ENCODE results near the gene TRPM5.

The TRPM5 gene

GRCh38 chr11:2465202-2466068 lies 21.1 kb upstream of the TRPM5 start:
- DNase-seq (no peak), ATAC-seq (replicated peaks) (no peak)
- peaks cover 25 to 38% of the 10 kb centered on the region in 2 donors for H3K4me1 Mint-ChIP-seq (ENCODE audit: low read depth in 2 of 2)
- H3K27ac Mint-ChIP-seq = peak overlapping the region in 1 of 2 donors; percentile 41
- no peaks in the 10 kb centered on the region for H3K27me3 Mint-ChIP-seq
- H3K9me3 Mint-ChIP-seq = no peaks in the 10 kb centered on the region
- H3K4me3 Mint-ChIP-seq = peak overlapping the region; percentile 73
- H3K36me3 Mint-ChIP-seq (ENCODE audit: insufficient read depth) = peaks cover 4% of the 10 kb centered on the region

- Mint-ChIP-seq H3K27ac (peak overlapping the region in 1 of 2 donors; percentile 8), H3K9me3 (no peaks in the 10 kb centered on the region), H3K27me3 (no peaks in the 10 kb centered on the region), H3K4me3 (no peak overlapping the region), H3K4me1 (ENCODE audit: low read depth in 2 of 2) (peaks cover 25 to 38% of the 10 kb centered on the region in 2 donors), H3K36me3 (ENCODE audit: insufficient read depth) (peaks cover 4% of the 10 kb centered on the region)
- DNase-seq (no peak), ATAC-seq (replicated peaks) (no peak)
These were observed 20.3 kb upstream of the TRPM5 start for GRCh38 chr11:2464451-2465165.

- no peaks in the 10 kb centered on the region for H3K9me3 Mint-ChIP-seq
- peak overlapping the region in 1 of 2 donors; percentile 46 for H3K27ac Mint-ChIP-seq
- H3K4me1 Mint-ChIP-seq (ENCODE audit: low read depth in 2 of 2) = peaks cover 23 to 38% of the 10 kb centered on the region in 2 donors
- H3K27me3 Mint-ChIP-seq = no peaks in the 10 kb centered on the region
- peak overlapping the region in 1 of 2 donors; percentile 45 for H3K4me3 Mint-ChIP-seq
- peaks cover 4% of the 10 kb centered on the region for H3K36me3 Mint-ChIP-seq (ENCODE audit: insufficient read depth)
- ATAC-seq (replicated peaks) = no peak
- no peak for DNase-seq
These were observed 19.5 kb upstream of the TRPM5 start for GRCh38 chr11:2463766-2464277.

DNA sequence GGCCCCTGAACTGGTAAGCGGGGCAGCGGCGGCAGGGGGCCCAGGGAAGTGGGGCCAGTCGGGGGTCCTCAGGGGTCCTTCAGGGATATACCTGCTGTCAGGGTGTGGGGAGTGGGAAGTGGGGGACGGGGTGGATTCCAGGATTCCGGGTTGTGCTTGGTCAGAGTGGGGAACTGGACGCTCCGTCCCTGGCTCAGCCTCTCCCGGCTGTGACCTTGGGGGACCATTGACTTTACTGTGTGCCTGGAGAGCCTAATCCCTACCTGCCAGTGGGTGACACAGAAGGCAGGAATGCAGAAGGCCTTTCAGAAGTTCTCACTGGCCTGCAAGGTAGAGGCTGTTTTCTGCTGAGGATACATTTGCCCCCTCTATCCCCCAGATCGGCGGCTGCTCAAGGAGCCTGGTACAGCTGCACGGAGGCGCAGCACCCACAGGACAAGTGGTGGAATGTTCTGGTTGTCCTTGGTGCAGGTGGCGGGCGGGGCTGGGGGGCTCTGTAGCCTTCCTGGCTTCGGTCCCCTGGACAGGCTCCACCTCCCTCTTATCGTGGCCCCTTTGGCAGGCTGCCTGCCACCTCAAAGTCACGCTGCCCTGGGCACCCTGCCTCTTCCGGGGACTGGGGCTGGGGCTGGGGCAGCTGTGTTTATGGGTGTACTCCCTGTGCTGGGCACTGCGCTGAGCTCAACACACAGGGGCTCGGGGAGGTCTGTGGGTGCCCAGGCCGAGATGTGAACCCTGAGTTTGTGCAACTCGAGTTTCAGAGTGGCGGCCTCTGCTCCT lies 18.9 kb upstream of the TRPM5 start:
- no peaks in the 10 kb centered on the region for H3K27me3 Mint-ChIP-seq
- H3K27ac Mint-ChIP-seq = peak overlapping the region in 1 of 2 donors; percentile 46
- DNase-seq (no peak), ATAC-seq (replicated peaks) (peak; percentile 39)
- peaks cover 22 to 38% of the 10 kb centered on the region in 2 donors for H3K4me1 Mint-ChIP-seq (ENCODE audit: low read depth in 2 of 2)
- no peaks in the 10 kb centered on the region for H3K9me3 Mint-ChIP-seq
- H3K36me3 Mint-ChIP-seq (ENCODE audit: insufficient read depth) = peaks cover 4% of the 10 kb centered on the region
- peak overlapping the region in 1 of 2 donors; percentile 45 for H3K4me3 Mint-ChIP-seq

- Mint-ChIP-seq H3K36me3 (ENCODE audit: insufficient read depth) (peaks cover 3% of the 10 kb centered on the region), H3K27ac (no peak overlapping the region), H3K4me3 (no peak overlapping the region), H3K4me1 (ENCODE audit: low read depth in 2 of 2) (peaks cover 22 to 34% of the 10 kb centered on the region in 2 donors), H3K9me3 (no peaks in the 10 kb centered on the region), H3K27me3 (no peaks in the 10 kb centered on the region)
- DNase-seq (no peak), ATAC-seq (replicated peaks) (no peak)
These were observed 18.2 kb upstream of the TRPM5 start for GRCh38 chr11:2462543-2462985.

DNA sequence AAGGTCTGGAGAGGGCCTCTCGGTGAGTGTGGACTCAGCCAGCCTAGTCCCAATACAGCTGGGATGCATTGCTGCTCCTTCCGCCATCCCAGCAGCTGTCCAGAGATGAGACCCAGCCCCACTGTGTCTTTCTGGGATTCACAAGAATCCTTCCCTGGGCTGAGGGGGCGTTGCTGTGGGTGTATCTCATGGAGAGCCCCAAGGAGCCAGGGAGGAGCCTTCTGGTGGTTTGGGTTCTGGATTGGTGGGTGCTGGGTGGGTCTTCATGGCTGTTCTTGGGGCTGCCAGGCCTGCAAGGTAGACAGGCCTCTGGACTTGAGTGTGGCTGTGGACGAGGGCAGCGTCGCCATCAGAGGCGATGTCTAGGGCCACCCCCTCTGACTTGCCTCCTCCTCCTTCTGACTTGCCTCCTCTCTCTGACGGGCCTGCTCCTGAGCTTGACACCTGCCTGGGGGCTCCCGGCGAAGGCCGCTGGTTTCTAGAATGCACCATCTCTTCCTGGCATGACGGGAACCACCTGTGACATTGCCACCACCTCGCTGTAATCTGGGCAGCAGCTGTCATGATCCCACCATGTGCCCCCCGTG lies 17.7 kb upstream of the TRPM5 start:
- no peak for ATAC-seq (replicated peaks)
- no peak for DNase-seq
- Mint-ChIP-seq H3K27me3 (no peaks in the 10 kb centered on the region), H3K4me3 (no peak overlapping the region), H3K4me1 (ENCODE audit: low read depth in 2 of 2) (peaks cover 16 to 29% of the 10 kb centered on the region in 2 donors), H3K27ac (no peak overlapping the region), H3K9me3 (no peaks in the 10 kb centered on the region), H3K36me3 (ENCODE audit: insufficient read depth) (no peaks in the 10 kb centered on the region)

DNA sequence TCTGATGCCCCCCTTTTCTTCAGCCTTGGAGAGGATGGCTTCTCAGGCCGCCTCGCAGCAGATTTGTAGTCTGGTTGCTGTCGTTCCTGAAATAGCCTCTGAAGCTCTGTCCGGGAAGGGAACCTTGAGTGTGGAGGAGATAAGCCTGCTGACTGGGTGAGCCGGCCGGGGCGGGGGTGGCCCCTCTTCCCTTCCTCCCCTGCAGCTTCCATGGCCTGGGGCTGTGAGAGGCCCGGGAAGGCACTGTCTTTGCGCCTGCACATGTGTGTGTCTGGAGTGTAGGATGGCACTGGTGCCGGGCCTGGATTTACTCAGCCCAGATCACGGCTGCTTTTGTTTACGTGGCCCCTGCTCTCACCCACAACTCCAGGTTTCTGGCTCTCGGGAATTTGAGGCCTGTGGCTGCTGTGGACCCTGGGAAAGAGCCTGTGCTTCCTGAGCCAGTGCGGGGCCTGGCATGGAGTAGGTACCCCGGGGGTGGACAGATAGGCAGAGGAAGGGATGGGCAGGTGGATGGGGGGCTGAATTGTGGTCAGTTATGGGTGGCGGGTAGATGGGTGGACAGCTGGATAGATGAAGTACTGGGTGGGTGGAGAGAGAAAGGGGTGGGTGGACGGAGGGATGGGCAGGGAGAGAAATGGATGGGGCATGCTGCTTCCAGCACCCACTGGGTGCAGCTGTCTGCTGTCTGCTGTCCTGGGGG lies 17.1 kb upstream of the TRPM5 start:
- Mint-ChIP-seq H3K27ac (no peak overlapping the region), H3K36me3 (ENCODE audit: insufficient read depth) (no peaks in the 10 kb centered on the region), H3K27me3 (no peaks in the 10 kb centered on the region), H3K9me3 (no peaks in the 10 kb centered on the region), H3K4me3 (no peak overlapping the region), H3K4me1 (ENCODE audit: low read depth in 2 of 2) (peaks cover 10 to 23% of the 10 kb centered on the region in 2 donors)
- no peak for DNase-seq
- no peak for ATAC-seq (replicated peaks)

DNA sequence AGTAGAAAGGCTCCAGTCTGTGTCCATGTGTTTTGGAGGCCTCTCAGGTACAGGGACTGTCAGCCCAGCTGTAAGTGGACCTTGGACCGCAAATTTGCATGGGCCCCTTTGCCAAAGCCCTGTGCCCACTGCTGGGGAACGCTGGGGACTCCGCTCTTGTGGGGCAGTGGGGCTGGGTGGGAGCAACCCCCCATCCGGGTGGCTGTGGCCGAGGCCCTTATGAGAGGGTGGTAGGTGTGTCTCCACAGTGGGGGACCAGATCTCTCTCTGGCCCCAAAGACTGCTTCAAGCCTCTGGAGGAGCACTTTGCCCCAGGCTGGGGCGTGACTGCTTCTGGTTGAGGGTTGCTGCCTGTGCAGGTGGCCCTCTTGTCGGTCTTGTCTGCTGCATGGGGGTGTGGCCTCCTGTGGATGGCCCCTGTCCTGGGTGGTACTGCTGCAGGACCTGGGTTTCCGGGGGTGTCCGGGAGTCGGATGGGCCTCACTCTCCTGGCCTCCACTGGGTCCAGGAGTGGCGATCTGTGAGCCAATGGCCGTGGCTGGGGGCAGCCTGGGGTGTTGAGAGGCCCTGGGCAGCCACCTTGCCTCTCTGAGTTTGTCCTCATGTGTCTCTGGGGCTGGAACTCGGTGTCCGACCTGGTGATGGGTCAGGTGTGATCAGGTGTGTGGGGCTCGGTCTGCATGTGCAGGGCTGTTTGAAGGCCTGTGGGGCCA lies 16.4 kb upstream of the TRPM5 start:
- H3K36me3 Mint-ChIP-seq (ENCODE audit: insufficient read depth) = no peaks in the 10 kb centered on the region
- DNase-seq (no peak), ATAC-seq (replicated peaks) (no peak)
- H3K27me3 Mint-ChIP-seq = no peaks in the 10 kb centered on the region
- H3K9me3 Mint-ChIP-seq = no peaks in the 10 kb centered on the region
- H3K27ac Mint-ChIP-seq = peak overlapping the region in 1 of 2 donors; percentile 41
- H3K4me3 Mint-ChIP-seq = no peak overlapping the region
- H3K4me1 Mint-ChIP-seq (ENCODE audit: low read depth in 2 of 2) = peaks cover 9 to 18% of the 10 kb centered on the region in 2 donors

GRCh38 chr11:2459796-2460531 lies 15.7 kb upstream of the TRPM5 start:
- no peak for ATAC-seq (replicated peaks)

GRCh38 chr11:2459016-2459725 lies 14.9 kb upstream of the TRPM5 start:
- Mint-ChIP-seq H3K27me3 (no peaks in the 10 kb centered on the region), H3K27ac (peak overlapping the region in 1 of 2 donors; percentile 32), H3K4me3 (no peak overlapping the region), H3K36me3 (ENCODE audit: insufficient read depth) (no peaks in the 10 kb centered on the region), H3K4me1 (ENCODE audit: low read depth in 2 of 2) (peaks cover 9 to 14% of the 10 kb centered on the region in 2 donors), H3K9me3 (no peaks in the 10 kb centered on the region)
- no peak for DNase-seq
- ATAC-seq (replicated peaks) = no peak

More at GRCh38 chr11:2459796-2460531, 15.7 kb upstream of the TRPM5 start:
- Mint-ChIP-seq H3K36me3 (ENCODE audit: insufficient read depth) (no peaks in the 10 kb centered on the region), H3K9me3 (no peaks in the 10 kb centered on the region), H3K4me1 (ENCODE audit: low read depth in 2 of 2) (peaks cover 9 to 18% of the 10 kb centered on the region in 2 donors), H3K27me3 (no peaks in the 10 kb centered on the region), H3K4me3 (no peak overlapping the region), H3K27ac (peak overlapping the region in 1 of 2 donors; percentile 32)
- no peak for DNase-seq

DNA sequence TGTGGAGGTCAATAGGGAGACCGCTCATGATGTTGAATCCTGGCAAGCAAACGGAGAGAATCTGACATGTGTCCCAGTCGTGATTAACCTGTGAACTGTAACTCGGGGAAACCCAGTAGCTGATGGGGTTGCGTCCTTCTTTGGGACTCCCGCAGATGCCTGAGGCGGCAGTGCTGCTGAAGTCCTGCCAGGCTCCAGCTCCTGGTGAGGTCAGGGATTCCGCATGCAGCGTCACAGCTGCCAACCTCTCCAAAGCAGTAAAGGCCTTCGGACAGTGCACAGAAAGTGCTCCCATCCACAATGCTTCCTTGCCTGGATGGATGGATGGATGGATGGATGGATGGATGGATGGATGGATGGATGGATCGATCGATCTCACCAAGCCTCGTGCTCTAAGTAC lies 14.0 kb upstream of the TRPM5 start:
- no peaks in the 10 kb centered on the region for H3K9me3 Mint-ChIP-seq
- ATAC-seq (replicated peaks) = no peak
- no peaks in the 10 kb centered on the region for H3K27me3 Mint-ChIP-seq
- DNase-seq = no peak
- peaks cover 3% of the 10 kb centered on the region for H3K36me3 Mint-ChIP-seq (ENCODE audit: insufficient read depth)
- H3K27ac Mint-ChIP-seq = no peak overlapping the region
- no peak overlapping the region for H3K4me3 Mint-ChIP-seq
- H3K4me1 Mint-ChIP-seq (ENCODE audit: low read depth in 2 of 2) = peaks cover 3 to 8% of the 10 kb centered on the region in 2 donors

All from effector memory CD8-positive, alpha-beta T cell (primary cell).